Transverse colon (tissue), 4 donors: Measurements from ENCODE around the gene CFAP206.

Experiments
- EP300 ChIP-seq: sonication (generic); formaldehyde crosslinking; IDR thresholded peaks from one replicate; pipeline ENCODE4 v1.6.1; 2017; ENCODE audit warnings: antibody characterized with exemption, low read depth
- POLR2AphosphoS5 ChIP-seq, 3 donors: sonication (generic); formaldehyde crosslinking; IDR thresholded peaks; one replicate each; pipeline ENCODE4 v1.6.1; 2016; ENCODE audit warnings: antibody characterized with exemption in 3 of 3
- TF ChIP-seq, protein P1 (sequence below), 5 experiments: fragments of 200-600 bp in 3 of 5; fragments of 450-650 bp in 2 of 5; sonication (generic) in 3 of 5; IDR thresholded peaks; 1 replicate in 2 of 5; 2 replicates in 3 of 5; pipeline ENCODE4 v1.5.1; 2016 to 2017; ENCODE audit warnings: antibody characterized with exemption in 5 of 5, inconsistent platforms in 3 of 5, mild to moderate bottlenecking in 2 of 5, moderate library complexity in 1 of 5

DNA sequence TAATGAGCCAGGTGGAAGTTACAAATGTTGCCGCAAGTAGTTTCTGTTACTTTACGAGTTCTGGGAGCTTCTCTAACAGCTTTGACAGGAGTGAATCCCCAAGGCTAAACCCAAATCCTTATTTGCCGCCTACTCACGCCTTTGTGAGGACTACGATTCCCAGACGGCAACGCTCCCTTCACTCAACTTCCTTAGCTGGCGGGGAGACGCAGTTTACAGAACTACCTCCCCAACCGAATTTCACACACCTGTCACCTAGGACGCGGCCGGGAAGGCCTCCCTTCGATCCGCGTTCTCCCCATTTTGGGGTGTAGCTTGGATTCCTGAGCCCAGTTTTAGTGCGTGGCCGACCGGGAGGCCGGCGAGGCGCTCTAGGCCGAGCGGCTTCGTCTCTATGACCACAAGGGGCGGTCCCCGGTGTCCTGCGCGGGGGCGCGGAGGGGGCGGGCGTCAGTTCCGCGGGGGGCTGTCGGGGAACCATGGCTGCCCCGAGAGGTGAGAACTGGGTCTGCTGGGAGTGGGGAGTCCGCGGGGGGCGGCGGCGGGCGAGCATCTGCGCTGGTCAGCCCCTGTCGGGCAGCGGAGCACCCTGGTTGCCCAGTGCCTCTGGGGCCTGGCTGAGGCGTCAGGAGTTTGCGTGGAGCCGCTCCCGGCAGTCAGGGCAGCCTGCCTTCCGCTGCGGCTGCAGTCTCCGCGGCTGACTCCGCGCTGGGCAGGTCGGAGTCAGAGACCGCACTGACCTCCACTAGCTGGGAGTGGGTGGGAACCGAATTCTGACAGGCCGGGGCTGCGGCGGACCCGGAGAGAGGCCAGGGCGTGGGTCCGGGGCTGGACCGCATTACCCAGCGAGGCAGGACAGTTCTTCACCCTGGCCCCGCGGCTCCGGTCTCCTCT is 65.0 kb downstream of the CFAP206 start, which contains the start of gene SLC35A1:
- TF ChIP-seq, protein P1, sequence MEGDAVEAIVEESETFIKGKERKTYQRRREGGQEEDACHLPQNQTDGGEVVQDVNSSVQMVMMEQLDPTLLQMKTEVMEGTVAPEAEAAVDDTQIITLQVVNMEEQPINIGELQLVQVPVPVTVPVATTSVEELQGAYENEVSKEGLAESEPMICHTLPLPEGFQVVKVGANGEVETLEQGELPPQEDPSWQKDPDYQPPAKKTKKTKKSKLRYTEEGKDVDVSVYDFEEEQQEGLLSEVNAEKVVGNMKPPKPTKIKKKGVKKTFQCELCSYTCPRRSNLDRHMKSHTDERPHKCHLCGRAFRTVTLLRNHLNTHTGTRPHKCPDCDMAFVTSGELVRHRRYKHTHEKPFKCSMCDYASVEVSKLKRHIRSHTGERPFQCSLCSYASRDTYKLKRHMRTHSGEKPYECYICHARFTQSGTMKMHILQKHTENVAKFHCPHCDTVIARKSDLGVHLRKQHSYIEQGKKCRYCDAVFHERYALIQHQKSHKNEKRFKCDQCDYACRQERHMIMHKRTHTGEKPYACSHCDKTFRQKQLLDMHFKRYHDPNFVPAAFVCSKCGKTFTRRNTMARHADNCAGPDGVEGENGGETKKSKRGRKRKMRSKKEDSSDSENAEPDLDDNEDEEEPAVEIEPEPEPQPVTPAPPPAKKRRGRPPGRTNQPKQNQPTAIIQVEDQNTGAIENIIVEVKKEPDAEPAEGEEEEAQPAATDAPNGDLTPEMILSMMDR (IDR thresholded peaks at IDR 0.05): peak; percentile 37 to 69 (median 41)
- TF ChIP-seq POLR2AphosphoS5 (IDR thresholded peaks at IDR 0.05): peak; percentile 82 to 91 (median 87)
- TF ChIP-seq EP300: no peak
